H9 (cell line): ENCODE data around the gene CALN1. TPM values are rescaled to one million over a fixed set of nuclear protein-coding genes. Genes with fewer than 3 reads are reported as not detected.

ENCODE experiments used
- DNase-seq: peaks from one replicate; pipeline ENCODE4 v3.0.0-alpha.2; 2017
- H2AFZ ChIP-seq: one replicate; pipeline ENCODE4 v1.6.1; 2013; ENCODE audit warnings: mild to moderate bottlenecking, low read length, control low read depth, moderate library complexity
- H2AK5ac ChIP-seq: 2 replicates; pipeline ENCODE4 v1.6.1; 2013; ENCODE audit warnings: low read length, control low read depth, mixed read lengths; ENCODE audit not compliant: insufficient read length
- H2BK120ac ChIP-seq: one replicate; pipeline ENCODE4 v1.6.1; 2013; ENCODE audit warnings: low read depth, mild to moderate bottlenecking, low read length, control low read depth, inconsistent platforms; ENCODE audit not compliant: poor library complexity, severe bottlenecking
- H2BK12ac ChIP-seq: 2 replicates; pipeline ENCODE4 v1.6.1; 2013; ENCODE audit warnings: low read length, control low read depth, mixed read lengths, low read depth; ENCODE audit not compliant: insufficient read length
- H2BK15ac ChIP-seq: 2 replicates; pipeline ENCODE4 v1.6.1; 2013; ENCODE audit warnings: low read depth, low read length, control low read depth
- H2BK20ac ChIP-seq: one replicate; pipeline ENCODE4 v1.6.1; 2013; ENCODE audit warnings: low read depth, mild to moderate bottlenecking, low read length, control low read depth, inconsistent platforms; ENCODE audit not compliant: poor library complexity, severe bottlenecking
- H2BK5ac ChIP-seq: 2 replicates; pipeline ENCODE4 v1.6.1; 2013; ENCODE audit warnings: low read length, control low read depth, mixed read lengths; ENCODE audit not compliant: insufficient read length
- H3K14ac ChIP-seq: 2 replicates; pipeline ENCODE4 v1.6.1; 2013; ENCODE audit warnings: low read length, control low read depth; ENCODE audit not compliant: insufficient read depth
- H3K18ac ChIP-seq: 2 replicates; pipeline ENCODE4 v1.6.1; 2013; ENCODE audit warnings: low read depth, mild to moderate bottlenecking, mixed read lengths, low read length, control low read depth; ENCODE audit not compliant: insufficient read length
- H3K23ac ChIP-seq: 2 replicates; pipeline ENCODE4 v1.6.1; 2013; ENCODE audit warnings: low read length, control low read depth, mixed read lengths, low read depth; ENCODE audit not compliant: insufficient read length
- H3K23me2 ChIP-seq: 2 replicates; pipeline ENCODE4 v1.6.1; 2013; ENCODE audit warnings: low read depth, mild to moderate bottlenecking, mixed read lengths, low read length, control low read depth; ENCODE audit not compliant: insufficient read length, poor library complexity, severe bottlenecking
- H3K27ac ChIP-seq: 2 replicates; pipeline ENCODE4 v1.5.1; 2013; ENCODE audit warnings: low read length, control low read depth, mixed read lengths, low read depth; ENCODE audit not compliant: insufficient read length
- H3K27me3 ChIP-seq: 2 replicates; pipeline ENCODE4 v1.6.1; 2013; ENCODE audit warnings: low read length, control low read depth, inconsistent platforms; ENCODE audit not compliant: insufficient read depth
- H3K4ac ChIP-seq: 2 replicates; pipeline ENCODE4 v1.6.1; 2013; ENCODE audit warnings: low read depth, mild to moderate bottlenecking, control low read depth, inconsistent platforms, low read length, moderate library complexity
- H3K4me1 ChIP-seq: 2 replicates; pipeline ENCODE4 v1.6.1; 2013; ENCODE audit warnings: low read length, control low read depth, inconsistent platforms; ENCODE audit not compliant: insufficient read depth
- H3K4me2 ChIP-seq: 2 replicates; pipeline ENCODE4 v1.6.1; 2013; ENCODE audit warnings: low read length, control low read depth, mixed read lengths; ENCODE audit not compliant: insufficient read length, insufficient read depth
- H3K56ac ChIP-seq: 2 replicates; pipeline ENCODE4 v1.6.1; 2013; ENCODE audit warnings: low read depth, mild to moderate bottlenecking, mixed read lengths, low read length, control low read depth; ENCODE audit not compliant: insufficient read length
- H3K79me1 ChIP-seq: 2 replicates; pipeline ENCODE4 v1.6.1; 2013; ENCODE audit warnings: low read depth, mild to moderate bottlenecking, moderate library complexity, low read length, control low read depth, inconsistent platforms; ENCODE audit not compliant: insufficient read depth, poor library complexity, severe bottlenecking
- H3K79me2 ChIP-seq: 2 replicates; pipeline ENCODE4 v1.6.1; 2013; ENCODE audit warnings: low read length, control low read depth, inconsistent platforms; ENCODE audit not compliant: insufficient read depth
- H3K9ac ChIP-seq: 2 replicates; pipeline ENCODE4 v1.6.1; 2013; ENCODE audit warnings: low read length, control low read depth, mixed read lengths; ENCODE audit not compliant: insufficient read length; ENCODE audit errors: extremely low read depth
- H3K9me3 ChIP-seq: one replicate; pipeline ENCODE4 v1.6.1; 2013; ENCODE audit warnings: low read depth, low read length, inconsistent platforms; ENCODE audit not compliant: control insufficient read depth
- H3T11ph ChIP-seq: one replicate; pipeline ENCODE4 v1.6.1; 2013; ENCODE audit warnings: mild to moderate bottlenecking, low read length, control low read depth, inconsistent platforms
- H4K20me1 ChIP-seq: one replicate; pipeline ENCODE4 v1.6.1; 2013; ENCODE audit not compliant: control insufficient read depth, insufficient read length, insufficient read depth
- H4K5ac ChIP-seq: 2 replicates; pipeline ENCODE4 v1.6.1; 2013; ENCODE audit warnings: low read depth, mild to moderate bottlenecking, mixed read lengths, low read length, control low read depth; ENCODE audit not compliant: insufficient read length
- H4K8ac ChIP-seq: replicated peaks from 2 replicates; pipeline ENCODE4 v1.6.1; 2013; ENCODE audit warnings: low read length, control low read depth, mixed read lengths, low read depth; ENCODE audit not compliant: insufficient read length
- H4K91ac ChIP-seq: 2 replicates; pipeline ENCODE4 v1.6.1; 2013; ENCODE audit warnings: low read depth, mild to moderate bottlenecking, moderate library complexity, mixed read lengths, low read length, control low read depth; ENCODE audit not compliant: insufficient read length
- H3K27ac Mint-ChIP-seq, 3 experiments: 2 replicates in 2 of 3; 3 replicates in 1 of 3; pipeline ENCODE4 v1.8.0; 2020 to 2021; ENCODE audit warnings: mixed read lengths in 3 of 3, mild to moderate bottlenecking in 1 of 3, moderate library complexity in 1 of 3
- H3K27me3 Mint-ChIP-seq: 2 replicates; pipeline ENCODE4 v1.8.0; 2021; ENCODE audit warnings: low read depth, mild to moderate bottlenecking, moderate library complexity, mixed read lengths
- H3K36me3 Mint-ChIP-seq, 3 experiments: 2 replicates in 2 of 3; 3 replicates in 1 of 3; pipeline ENCODE4 v1.8.0; 2020 to 2021; ENCODE audit warnings: low read depth in 3 of 3, mixed read lengths in 3 of 3; ENCODE audit not compliant: insufficient read depth in 1 of 3
- H3K4me1 Mint-ChIP-seq, 2 experiments: 2 replicates each; pipeline ENCODE4 v1.8.0; 2020; ENCODE audit warnings: mixed read lengths in 2 of 2
- H3K4me3 Mint-ChIP-seq, 2 experiments: 2 replicates in 1 of 2; 3 replicates in 1 of 2; pipeline ENCODE4 v1.8.0; 2020 to 2021; ENCODE audit warnings: mild to moderate bottlenecking in 2 of 2, mixed read lengths in 2 of 2, moderate library complexity in 1 of 2
- H3K9me3 Mint-ChIP-seq, 2 experiments: 2 replicates in 1 of 2; 3 replicates in 1 of 2; pipeline ENCODE4 v1.8.0; 2020; ENCODE audit warnings: mild to moderate bottlenecking in 2 of 2, mixed read lengths in 2 of 2, moderate library complexity in 1 of 2
- WGBS: extraction: QIAGEN DNeasy Blood & Tissue Kit; methylation state at CpG from one replicate; pipeline ENCODE4 v1.1.7; 2013; ENCODE audit warnings: missing lambda C conversion rate, low lambda C conversion rate, mixed read lengths; ENCODE audit not compliant: insufficient read length; ENCODE audit errors: extremely low coverage; 5-methylcytosine and 5-hydroxymethylcytosine counted together
- total RNA-seq: library from RNA; stranded (reverse); gene quantifications from 2 replicates; pipeline ENCODE4 v1.2.1, GENCODE V29; 2021
- TF ChIP-seq, protein P1 (sequence below): fragments of 200-600 bp; sonication (generic); conservative IDR thresholded peaks from 3 replicates; pipeline ENCODE4 v1.8.0; 2021; ENCODE audit warnings: antibody characterized with exemption, mild to moderate bottlenecking

The CALN1 gene
- total RNA-seq, 1 experiment from 2014 or later = 2.8 TPM

DNA sequence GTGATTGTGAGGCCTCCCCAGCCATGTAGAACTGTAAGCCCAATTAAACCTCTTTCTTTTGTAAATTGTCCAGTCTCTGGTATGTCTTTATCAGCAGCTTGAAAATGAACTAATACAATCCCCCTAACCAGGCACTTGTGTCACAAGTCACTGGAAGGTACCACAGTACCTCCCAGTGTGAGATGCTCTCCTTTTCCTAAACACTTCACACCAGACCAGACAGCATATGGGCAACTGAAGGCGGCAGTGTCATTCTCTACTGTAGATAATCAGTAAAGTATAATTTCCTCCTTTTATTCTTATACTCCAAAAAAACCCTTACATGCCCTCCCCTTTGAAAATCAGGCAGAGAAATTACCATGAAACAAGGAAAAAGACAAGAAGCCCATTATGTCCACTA, 113.2 kb downstream of the CALN1 start:
- no peak overlapping the region for H4K91ac ChIP-seq
- H2AK5ac ChIP-seq = no peak overlapping the region
- TF ChIP-seq, protein P1, sequence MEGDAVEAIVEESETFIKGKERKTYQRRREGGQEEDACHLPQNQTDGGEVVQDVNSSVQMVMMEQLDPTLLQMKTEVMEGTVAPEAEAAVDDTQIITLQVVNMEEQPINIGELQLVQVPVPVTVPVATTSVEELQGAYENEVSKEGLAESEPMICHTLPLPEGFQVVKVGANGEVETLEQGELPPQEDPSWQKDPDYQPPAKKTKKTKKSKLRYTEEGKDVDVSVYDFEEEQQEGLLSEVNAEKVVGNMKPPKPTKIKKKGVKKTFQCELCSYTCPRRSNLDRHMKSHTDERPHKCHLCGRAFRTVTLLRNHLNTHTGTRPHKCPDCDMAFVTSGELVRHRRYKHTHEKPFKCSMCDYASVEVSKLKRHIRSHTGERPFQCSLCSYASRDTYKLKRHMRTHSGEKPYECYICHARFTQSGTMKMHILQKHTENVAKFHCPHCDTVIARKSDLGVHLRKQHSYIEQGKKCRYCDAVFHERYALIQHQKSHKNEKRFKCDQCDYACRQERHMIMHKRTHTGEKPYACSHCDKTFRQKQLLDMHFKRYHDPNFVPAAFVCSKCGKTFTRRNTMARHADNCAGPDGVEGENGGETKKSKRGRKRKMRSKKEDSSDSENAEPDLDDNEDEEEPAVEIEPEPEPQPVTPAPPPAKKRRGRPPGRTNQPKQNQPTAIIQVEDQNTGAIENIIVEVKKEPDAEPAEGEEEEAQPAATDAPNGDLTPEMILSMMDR = no peak
- no peaks in the 10 kb centered on the region for H4K20me1 ChIP-seq
- H3K27me3 ChIP-seq = no peaks in the 10 kb centered on the region
- no peaks in the 10 kb centered on the region for H3K79me2 ChIP-seq
- no peak overlapping the region for H3K4ac ChIP-seq
- no peaks in the 10 kb centered on the region for H3K27me3 Mint-ChIP-seq
- no peak overlapping the region for H4K5ac ChIP-seq
- H3K9ac ChIP-seq = no peak overlapping the region
- H3K4me2 ChIP-seq = no peak overlapping the region
- H3K27ac Mint-ChIP-seq = peak overlapping the region in 1 of 3 experiments; percentile 9; a peak in 1 of 7 replicates
- no peak for DNase-seq
- H3K56ac ChIP-seq = no peak overlapping the region
- H3K9me3 Mint-ChIP-seq = peaks cover 0 to 2% of the 10 kb centered on the region in 2 experiments; a peak in 1 of 5 replicates
- no peak overlapping the region for H3K4me3 Mint-ChIP-seq
- no peak overlapping the region for H3K18ac ChIP-seq
- H3K9me3 ChIP-seq = no peaks in the 10 kb centered on the region
- no peak overlapping the region for H2BK20ac ChIP-seq
- H3T11ph ChIP-seq = no peak overlapping the region
- H2BK15ac ChIP-seq = no peak overlapping the region
- H2BK5ac ChIP-seq = no peak overlapping the region
- H2AFZ ChIP-seq = no peak overlapping the region
- no peak overlapping the region for H3K14ac ChIP-seq
- no peak overlapping the region for H2BK120ac ChIP-seq
- H4K8ac ChIP-seq = no peak overlapping the region
- H3K36me3 Mint-ChIP-seq = peaks cover 0 to 8% (median 0%) of the 10 kb centered on the region in 3 experiments; a peak in 3 of 7 replicates
- no peaks in the 10 kb centered on the region; the same call in 1 of the 2 replicates for H3K4me1 ChIP-seq
- H3K4me1 Mint-ChIP-seq = peaks cover 11 to 12% of the 10 kb centered on the region in 2 experiments
- H3K27ac ChIP-seq = no peak overlapping the region
- no peak overlapping the region for H2BK12ac ChIP-seq
- no CpG with 5 or more reads among the region's 1 CpG for WGBS
- no peaks in the 10 kb centered on the region for H3K79me1 ChIP-seq
- H3K23ac ChIP-seq = no peak overlapping the region
- H3K23me2 ChIP-seq = no peaks in the 10 kb centered on the region
